HG03460 (cell line): ENCODE results near the gene SLC26A2.
"Not testable (repeated sequence)": the region's sequence is repeated elsewhere in the genome, so short reads cannot be mapped to it uniquely, and the experiment has no call there.

Source experiments
- ATAC-seq: cut with Tn5 transposase; IDR thresholded peaks from one replicate; pipeline ENCODE4 v1.9.1; 2021; ENCODE audit not compliant: unreplicated experiment

SLC26A2 gene

GRCh38 chr5:149936700-149937091, 23.9 kb upstream of the SLC26A2 start:
- ATAC-seq: no peak

GRCh38 chr5:149937610-149938009, 22.9 kb upstream of the SLC26A2 start:
- no peak for ATAC-seq

- no peak for ATAC-seq
These were observed 22.3 kb upstream of the SLC26A2 start for GRCh38 chr5:149938279-149938678.

- no peak for ATAC-seq
These were observed 21.7 kb upstream of the SLC26A2 start for GRCh38 chr5:149938791-149939358.

- ATAC-seq: no peak
These were observed 21.0 kb upstream of the SLC26A2 start for GRCh38 chr5:149939546-149939945.

- peak; percentile 84 for ATAC-seq
These were observed 20.4 kb upstream of the SLC26A2 start for GRCh38 chr5:149940077-149940574.

GRCh38 chr5:149940941-149941644, 19.5 kb upstream of the SLC26A2 start:
- no peak for ATAC-seq

- no peak for ATAC-seq
These were observed 18.8 kb upstream of the SLC26A2 start for GRCh38 chr5:149941795-149942194.

GRCh38 chr5:149942199-149942598, 18.4 kb upstream of the SLC26A2 start:
- no peak for ATAC-seq

- not testable (repeated sequence) for ATAC-seq
These were observed 17.8 kb upstream of the SLC26A2 start for GRCh38 chr5:149942741-149943169.

GRCh38 chr5:149943177-149943949, 17.2 kb upstream of the SLC26A2 start:
- not testable (repeated sequence) for ATAC-seq

- ATAC-seq: no peak
These were observed 15.9 kb upstream of the SLC26A2 start, which contains the start of gene PDE6A for GRCh38 chr5:149944666-149945065. PDE6A (minus strand) TSS chr5:149944793; CDS start chr5:149944673, 120 bp downstream.

- ATAC-seq: no peak
These were observed 14.4 kb upstream of the SLC26A2 start for GRCh38 chr5:149946118-149946517.

GRCh38 chr5:149948993-149949392, 11.6 kb upstream of the SLC26A2 start:
- ATAC-seq: no peak

- no peak for ATAC-seq
These were observed 9.3 kb upstream of the SLC26A2 start for GRCh38 chr5:149951138-149951749.

GRCh38 chr5:149953436-149954121, 7.0 kb upstream of the SLC26A2 start:
- no peak for ATAC-seq

- ATAC-seq: no peak
These were observed 5.8 kb upstream of the SLC26A2 start for GRCh38 chr5:149954798-149955197.

- no peak for ATAC-seq
These were observed 3.9 kb upstream of the SLC26A2 start for GRCh38 chr5:149956685-149957084.

GRCh38 chr5:149957855-149958254, 2.7 kb upstream of the SLC26A2 start:
- ATAC-seq: no peak

- ATAC-seq: no peak
These were observed 937 bp upstream of the SLC26A2 start for GRCh38 chr5:149959406-149960236.
